Measurements from ENCODE around the gene CRY1. TPM values are rescaled to one million over a fixed set of nuclear protein-coding genes. Genes with fewer than 3 reads are reported as not detected.

The CRY1 gene
- 10 to 100 TPM; 23.5 to 24.1 TPM for total RNA-seq

GRCh38 chr12:107093417-107094182 lies at the start of gene CRY1:
CRY1 (minus strand) TSS chr12:107093549; CDS start chr12:107092961, 588 bp downstream.
- ChIA-PET POLR2A (interaction anchor here (0.7 to 1.1 kb wide), 3 partner anchors 10 to 316 kb away, joined by 3 read pairs; no protein-coding TSS in a partner anchor), CTCF (interaction anchor here (0.9 to 1.8 kb wide), 3 partner anchors 11 to 226 kb away, joined by 3 to 13 read pairs (median 3); no protein-coding TSS in a partner anchor)
- Mint-ChIP-seq H3K4me3 (no peak within 1 kb of the TSS), H3K27me3 (peaks cover 8% of the 10 kb centered on the region), H3K4me1 (ENCODE audit: low read depth) (peaks cover 10% of the 10 kb centered on the region), H3K27ac (no peak within 1 kb of the TSS), H3K9me3 (peaks cover 10% of the 10 kb centered on the region), H3K36me3 (peaks cover 1% of the 10 kb centered on the region)
- intact Hi-C loops (cut with micrococcal nuclease) = loop anchor here (1.0 to 10.0 kb wide), 12 partner anchors 15 to 1759 kb away; partner anchors contain the start of genes C12orf75, MTERF2, PRDM4 and PWP1
- DNase-seq = peak; percentile 95

GRCh38 chr12:107139787-107140186 lies 46.4 kb upstream of the CRY1 start:
- Mint-ChIP-seq H3K27me3 (no peaks in the 10 kb centered on the region), H3K27ac (no peak overlapping the region), H3K4me1 (ENCODE audit: low read depth) (no peaks in the 10 kb centered on the region), H3K36me3 (no peaks in the 10 kb centered on the region), H3K9me3 (no peaks in the 10 kb centered on the region), H3K4me3 (no peak overlapping the region)
- DNase-seq = no peak
- POLR2A ChIA-PET = no interaction called here
- intact Hi-C loops (cut with micrococcal nuclease) = no loop called here
- CTCF ChIA-PET = interaction anchor here (1.0 to 1.2 kb wide), 2 partner anchors 9 to 264 kb away, joined by 3 to 4 read pairs; no protein-coding TSS in a partner anchor

- DNase-seq = no peak
- no peak overlapping the region for H3K27ac Mint-ChIP-seq
- intact Hi-C loops (cut with micrococcal nuclease) = no loop called here
- no peaks in the 10 kb centered on the region for H3K4me1 Mint-ChIP-seq (ENCODE audit: low read depth)
- no peaks in the 10 kb centered on the region for H3K36me3 Mint-ChIP-seq
- H3K4me3 Mint-ChIP-seq = no peak overlapping the region
- no peaks in the 10 kb centered on the region for H3K9me3 Mint-ChIP-seq
- ChIA-PET CTCF (interaction anchor here (1.2 kb wide), 1 partner anchor 8 kb away, joined by 4 read pairs; no protein-coding TSS in a partner anchor), POLR2A (no interaction called here)
- H3K27me3 Mint-ChIP-seq = no peaks in the 10 kb centered on the region
Measured at GRCh38 chr12:107138990-107139389, 45.6 kb upstream of the CRY1 start.

GRCh38 chr12:107135177-107135576 lies 41.8 kb upstream of the CRY1 start:
- H3K27ac Mint-ChIP-seq = no peak overlapping the region
- H3K9me3 Mint-ChIP-seq = no peaks in the 10 kb centered on the region
- H3K36me3 Mint-ChIP-seq = no peaks in the 10 kb centered on the region
- intact Hi-C loops (cut with micrococcal nuclease) = no loop called here
- H3K27me3 Mint-ChIP-seq = no peaks in the 10 kb centered on the region
- no peaks in the 10 kb centered on the region for H3K4me1 Mint-ChIP-seq (ENCODE audit: low read depth)
- CTCF ChIA-PET = interaction anchor here (1.2 to 8.6 kb wide), 4 partner anchors 8 to 475 kb away, joined by 3 to 341 read pairs (median 28); no protein-coding TSS in a partner anchor
- no peak for DNase-seq
- POLR2A ChIA-PET = no interaction called here
- no peak overlapping the region for H3K4me3 Mint-ChIP-seq

GRCh38 chr12:107134558-107134957 lies 41.2 kb upstream of the CRY1 start:
- intact Hi-C loops (cut with micrococcal nuclease) = loop anchor here (5.0 kb wide), 1 partner anchor 188 kb away; no protein-coding TSS in a partner anchor
- DNase-seq = peak; percentile 57
- no peaks in the 10 kb centered on the region for H3K4me1 Mint-ChIP-seq (ENCODE audit: low read depth)
- no peak overlapping the region for H3K27ac Mint-ChIP-seq
- no peaks in the 10 kb centered on the region for H3K9me3 Mint-ChIP-seq
- ChIA-PET POLR2A (no interaction called here), CTCF (interaction anchor here (0.7 to 8.6 kb wide), 8 partner anchors 9 to 476 kb away, joined by 3 to 341 read pairs (median 8); no protein-coding TSS in a partner anchor)
- H3K36me3 Mint-ChIP-seq = no peaks in the 10 kb centered on the region
- H3K4me3 Mint-ChIP-seq = no peak overlapping the region
- H3K27me3 Mint-ChIP-seq = no peaks in the 10 kb centered on the region

- POLR2A ChIA-PET = no interaction called here
- Mint-ChIP-seq H3K36me3 (no peaks in the 10 kb centered on the region), H3K4me3 (no peak overlapping the region), H3K9me3 (no peaks in the 10 kb centered on the region), H3K4me1 (ENCODE audit: low read depth) (no peaks in the 10 kb centered on the region), H3K27ac (no peak overlapping the region), H3K27me3 (no peaks in the 10 kb centered on the region)
- intact Hi-C loops (cut with micrococcal nuclease) = loop anchor here (5.0 kb wide), 1 partner anchor 189 kb away; no protein-coding TSS in a partner anchor
- CTCF ChIA-PET = interaction anchor here (0.8 to 8.6 kb wide), 9 partner anchors 10 to 477 kb away, joined by 3 to 341 read pairs (median 8); no protein-coding TSS in a partner anchor
- DNase-seq = no peak
Measured at GRCh38 chr12:107133462-107133861, 40.1 kb upstream of the CRY1 start.

- intact Hi-C loops (cut with micrococcal nuclease) = loop anchor here (1.0 to 5.0 kb wide), 3 partner anchors 190 to 475 kb away; no protein-coding TSS in a partner anchor
- no peaks in the 10 kb centered on the region for H3K27me3 Mint-ChIP-seq
- POLR2A ChIA-PET = no interaction called here
Measured at GRCh38 chr12:107131832-107132616, 38.7 kb upstream of the CRY1 start.

GRCh38 chr12:107130830-107131611 lies 37.7 kb upstream of the CRY1 start:
- Mint-ChIP-seq H3K27me3 (no peaks in the 10 kb centered on the region), H3K36me3 (no peaks in the 10 kb centered on the region), H3K27ac (no peak overlapping the region), H3K4me3 (no peak overlapping the region), H3K4me1 (ENCODE audit: low read depth) (no peaks in the 10 kb centered on the region), H3K9me3 (no peaks in the 10 kb centered on the region)
- POLR2A ChIA-PET = no interaction called here
- CTCF ChIA-PET = interaction anchor here (0.6 to 8.6 kb wide), 53 partner anchors 9 to 540 kb away, joined by 3 to 341 read pairs (median 4); no protein-coding TSS in a partner anchor
- DNase-seq = no peak
- intact Hi-C loops (cut with micrococcal nuclease) = loop anchor here (1.0 to 5.0 kb wide), 3 partner anchors 191 to 476 kb away; no protein-coding TSS in a partner anchor

More at GRCh38 chr12:107131832-107132616, 38.7 kb upstream of the CRY1 start:
- H3K4me1 Mint-ChIP-seq (ENCODE audit: low read depth) = no peaks in the 10 kb centered on the region
- no peak overlapping the region for H3K4me3 Mint-ChIP-seq
- no peaks in the 10 kb centered on the region for H3K36me3 Mint-ChIP-seq
- H3K9me3 Mint-ChIP-seq = no peaks in the 10 kb centered on the region
- peak; percentile 11 for DNase-seq
- CTCF ChIA-PET = interaction anchor here (0.6 to 8.6 kb wide), 62 partner anchors 8 to 544 kb away, joined by 3 to 341 read pairs (median 4); no protein-coding TSS in a partner anchor
- H3K27ac Mint-ChIP-seq = no peak overlapping the region

- Mint-ChIP-seq H3K27ac (no peak overlapping the region), H3K36me3 (no peaks in the 10 kb centered on the region), H3K4me1 (ENCODE audit: low read depth) (no peaks in the 10 kb centered on the region), H3K9me3 (no peaks in the 10 kb centered on the region), H3K27me3 (no peaks in the 10 kb centered on the region), H3K4me3 (no peak overlapping the region)
- ChIA-PET CTCF (interaction anchor here (1.6 to 8.6 kb wide), 3 partner anchors 276 to 542 kb away, joined by 4 to 341 read pairs (median 182); no protein-coding TSS in a partner anchor), POLR2A (no interaction called here)
- DNase-seq = no peak
- intact Hi-C loops (cut with micrococcal nuclease) = no loop called here
Measured at GRCh38 chr12:107129315-107129930, 36.1 kb upstream of the CRY1 start.

- DNase-seq = no peak
- Mint-ChIP-seq H3K9me3 (no peaks in the 10 kb centered on the region), H3K36me3 (no peaks in the 10 kb centered on the region), H3K27ac (no peak overlapping the region), H3K4me1 (ENCODE audit: low read depth) (no peaks in the 10 kb centered on the region), H3K4me3 (no peak overlapping the region), H3K27me3 (peaks cover 3% of the 10 kb centered on the region)
- ChIA-PET POLR2A (no interaction called here), CTCF (interaction anchor here (1.1 to 8.5 kb wide), 3 partner anchors 278 to 482 kb away, joined by 4 to 182 read pairs (median 39); no protein-coding TSS in a partner anchor)
- intact Hi-C loops (cut with micrococcal nuclease) = no loop called here
Measured at GRCh38 chr12:107127482-107128430, 34.4 kb upstream of the CRY1 start.
